ENCODE measurements around the gene LRFN2.

GRCh38 chr6:40539853-40540252 lies 47.3 kb downstream of the LRFN2 start:
- no peak for TF ChIP-seq CTCF (IDR thresholded peaks at IDR 0.05)
- no peak for TF ChIP-seq POLR2A (IDR thresholded peaks at IDR 0.05)
